HG03342 (cell line): ENCODE measurements around the gene ARID1B.
A peak's percentile ranks its signal among the peaks of the same experiment; 100 is the strongest.

Experiments used
- ATAC-seq: cut with Tn5 transposase; IDR thresholded peaks from one replicate; pipeline ENCODE4 v1.9.1; 2021; ENCODE audit warnings: mild to moderate bottlenecking, moderate library complexity; ENCODE audit not compliant: unreplicated experiment

The ARID1B gene

DNA sequence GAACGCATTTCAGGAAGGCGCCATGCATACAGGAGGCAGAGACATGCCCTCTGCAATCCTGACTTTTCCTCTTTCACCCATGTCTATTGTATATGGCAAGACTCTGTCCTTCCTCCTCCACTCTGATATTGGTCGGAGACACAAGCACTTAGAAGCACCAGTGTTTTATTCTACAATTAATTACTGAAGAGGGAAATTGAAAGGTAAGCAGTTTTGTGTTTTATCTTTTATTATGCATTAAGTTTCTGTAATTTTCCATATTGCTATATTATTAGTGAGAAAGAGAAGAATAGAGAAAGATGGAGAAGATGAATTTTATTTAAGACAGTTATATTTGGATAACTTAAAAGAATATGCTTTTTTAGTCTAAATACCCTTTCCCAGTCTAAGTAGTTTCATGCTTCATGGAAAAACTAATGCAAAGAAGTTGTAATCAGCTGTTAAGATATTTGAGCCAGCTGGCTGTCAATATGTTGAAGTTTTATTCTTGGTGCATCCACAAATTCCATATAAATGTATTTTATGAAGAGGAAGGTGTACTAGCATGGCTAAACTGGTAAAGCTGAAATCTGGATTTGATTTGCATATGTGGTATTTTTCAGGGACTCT is 13.6 kb downstream of the ARID1B start:
- no peak for ATAC-seq

DNA sequence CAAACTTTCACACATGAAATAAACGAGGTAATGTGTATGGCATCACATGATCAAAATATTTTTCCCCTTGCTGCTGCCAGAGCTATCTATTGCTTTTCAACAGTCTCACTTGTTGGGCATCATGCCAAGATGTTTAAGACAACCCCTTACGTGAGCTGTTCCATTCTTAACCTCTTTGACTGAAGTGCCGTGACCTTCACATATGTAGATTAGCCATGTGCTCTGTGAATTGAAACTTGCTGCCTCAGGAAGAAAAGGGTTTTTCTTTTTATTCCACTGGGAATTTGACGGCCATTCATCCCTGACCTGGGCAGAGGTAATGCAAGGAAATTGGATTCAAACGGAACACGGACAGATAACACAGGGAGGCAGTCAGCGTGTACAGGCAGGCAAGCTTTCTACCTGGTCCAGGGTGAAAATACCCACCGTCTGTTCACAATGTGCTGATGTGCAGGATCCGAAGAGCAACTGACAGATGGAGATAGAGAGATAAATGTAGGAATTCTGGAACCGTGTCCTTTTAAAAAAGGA is 14.2 kb downstream of the ARID1B start:
- ATAC-seq, result peak; percentile 65

DNA sequence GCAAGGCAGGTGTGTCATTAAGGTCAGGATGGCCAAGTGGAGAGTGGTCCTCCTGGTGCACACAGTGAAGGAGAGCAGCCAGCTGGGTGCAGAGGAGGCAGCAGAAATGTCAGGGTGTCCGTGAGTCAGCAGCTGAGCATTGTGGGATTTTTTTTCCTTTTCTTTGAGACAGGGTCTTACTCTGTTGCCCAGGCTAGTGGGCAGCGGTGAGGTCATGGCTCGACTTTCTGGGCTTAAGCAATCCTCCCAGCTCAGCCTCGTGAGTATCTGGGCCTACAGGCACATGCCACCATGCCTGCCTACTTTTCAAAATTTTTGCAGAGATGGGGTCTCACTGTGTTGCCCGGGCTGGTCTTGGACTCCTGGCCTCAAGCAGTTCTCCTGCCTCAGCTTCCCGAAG is 16.0 kb downstream of the ARID1B start:
- no peak for ATAC-seq

DNA sequence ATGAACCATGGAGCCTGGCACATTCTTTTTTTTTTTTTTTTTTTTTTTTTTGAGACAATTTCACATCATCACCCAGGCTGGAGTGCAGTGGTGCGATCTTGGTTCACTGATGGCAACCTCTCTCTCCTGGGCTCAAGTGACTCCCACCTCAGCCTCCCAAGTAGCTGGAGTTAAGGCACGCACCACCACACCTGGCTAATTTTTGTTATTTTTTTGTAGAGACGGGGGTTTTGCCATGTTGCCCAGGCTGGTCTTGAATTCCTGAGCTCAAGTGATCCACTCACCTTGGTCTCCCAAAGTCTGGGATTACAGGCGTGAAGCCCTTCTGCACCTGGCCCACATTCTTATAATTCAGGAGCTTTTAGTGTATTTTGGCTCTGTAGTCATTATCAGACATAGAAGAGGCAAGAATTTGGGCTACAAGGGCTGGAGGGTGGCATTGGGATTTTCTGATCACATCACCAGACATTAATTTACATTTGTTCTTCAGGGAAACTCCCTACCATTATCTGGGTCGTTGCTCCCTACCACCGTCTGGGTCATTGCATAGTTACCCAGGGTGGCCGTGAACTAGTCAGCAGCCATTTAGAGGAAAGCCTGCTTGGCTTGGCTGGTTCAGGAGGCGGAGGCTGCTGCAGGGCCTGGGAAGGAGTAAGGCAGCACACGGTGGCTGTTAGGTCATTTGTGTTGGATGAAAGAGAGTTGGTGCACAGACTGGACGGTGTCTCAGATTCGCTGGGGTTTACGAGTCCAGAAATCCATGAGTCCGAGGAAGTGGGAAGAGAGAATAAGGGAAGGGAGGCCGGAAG is 17.6 kb downstream of the ARID1B start:
- ATAC-seq, result peak; percentile 58

DNA sequence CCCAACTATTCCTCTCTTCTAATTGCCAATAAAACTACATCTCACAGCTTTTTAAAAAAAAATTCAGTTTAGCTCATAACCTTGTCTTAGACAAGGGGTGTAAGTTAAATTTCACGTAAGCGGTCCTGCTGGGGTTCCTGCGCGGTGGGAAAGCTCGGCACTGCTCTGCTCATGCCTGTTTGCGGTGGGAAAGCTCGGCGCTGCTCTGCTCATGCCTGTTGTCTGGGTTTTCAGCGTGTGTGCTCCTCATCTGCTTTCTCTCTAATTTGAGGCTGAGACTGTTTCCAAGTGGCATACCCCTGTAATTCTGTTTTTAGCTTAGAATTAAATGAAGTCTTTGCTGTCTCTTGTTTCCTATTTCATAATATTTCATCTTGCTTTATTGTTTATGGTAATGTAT is 18.6 kb downstream of the ARID1B start:
- ATAC-seq, result no peak

DNA sequence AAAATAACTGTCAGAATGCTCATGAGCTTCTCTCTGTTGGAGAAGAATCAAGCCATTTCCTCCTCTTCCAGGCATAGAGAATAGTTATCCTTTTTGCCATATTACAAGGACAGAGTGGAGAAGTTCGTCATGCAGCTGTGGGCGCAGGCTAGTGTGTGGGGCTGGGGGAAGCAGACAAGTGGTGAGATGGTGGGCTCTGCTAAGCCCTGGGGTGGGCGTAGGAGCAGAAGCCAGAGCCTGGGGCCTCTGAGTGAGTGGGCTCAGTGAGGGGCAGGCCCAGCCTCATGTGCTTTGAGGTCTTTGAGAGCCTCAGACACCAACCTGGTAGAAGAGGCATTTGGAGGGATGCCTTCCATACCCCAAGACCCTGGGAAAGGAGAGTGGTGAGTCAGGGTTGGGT is 19.4 kb downstream of the ARID1B start:
- ATAC-seq, result no peak

DNA sequence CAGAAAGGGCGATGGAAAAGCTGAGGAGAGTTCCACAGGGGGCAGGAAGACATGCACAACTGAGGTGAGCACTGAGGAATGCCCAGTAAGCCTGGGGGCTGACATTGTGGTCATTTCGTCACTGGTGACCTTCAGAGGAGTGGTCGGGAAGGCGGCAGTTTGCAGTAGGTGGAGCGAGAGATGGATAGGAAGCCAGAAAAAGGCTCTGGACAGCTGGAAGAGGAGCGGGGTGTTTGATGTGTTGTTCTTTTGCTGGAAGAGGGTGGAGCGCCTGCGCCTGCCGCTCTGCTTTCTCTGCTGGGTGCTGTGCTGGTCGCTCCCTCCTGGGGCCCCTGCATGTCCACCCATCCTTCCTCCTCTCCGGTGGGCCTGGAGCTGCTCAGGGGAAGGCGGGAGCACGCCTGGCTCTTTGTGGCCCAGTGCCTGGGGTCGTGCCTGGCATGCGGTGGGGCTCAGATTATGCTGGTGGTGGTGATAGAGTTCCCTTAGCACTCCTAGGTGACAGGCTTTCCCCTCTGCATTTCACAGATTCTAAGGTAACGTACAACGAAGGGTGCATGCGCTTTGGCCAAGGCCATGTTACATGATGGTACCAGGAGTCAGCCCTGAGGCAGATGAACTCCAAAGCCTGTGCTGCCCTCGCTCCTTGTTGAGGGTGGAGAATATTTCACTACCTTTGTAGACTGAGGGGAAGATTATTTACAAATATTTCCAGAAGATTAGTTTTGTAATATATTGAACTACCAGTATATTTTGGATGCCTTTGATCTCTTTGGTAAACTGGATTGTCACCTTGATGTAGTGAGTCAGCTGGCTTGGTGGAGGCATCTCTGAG is 20.9 kb downstream of the ARID1B start:
- ATAC-seq, result no peak

DNA sequence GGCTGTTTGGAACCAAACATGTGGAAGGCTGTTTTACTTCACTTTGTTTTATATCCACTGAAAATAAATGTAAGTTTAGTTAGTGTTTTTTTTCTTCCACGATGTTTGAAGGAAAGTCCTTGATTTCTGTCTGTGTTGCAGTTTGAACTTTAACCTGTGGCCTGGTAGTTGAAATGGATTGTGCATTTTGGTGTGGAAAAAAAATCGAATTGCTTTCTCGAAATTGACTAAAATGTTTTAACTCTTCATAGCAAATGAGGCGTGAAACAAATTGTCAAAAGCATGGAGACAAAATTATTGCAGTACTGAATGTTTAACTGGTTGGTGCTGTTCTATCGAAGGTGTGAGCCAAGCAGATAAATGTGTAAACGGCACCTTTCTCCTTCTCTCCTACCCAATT is 24.5 kb downstream of the ARID1B start:
- ATAC-seq, result no peak

DNA sequence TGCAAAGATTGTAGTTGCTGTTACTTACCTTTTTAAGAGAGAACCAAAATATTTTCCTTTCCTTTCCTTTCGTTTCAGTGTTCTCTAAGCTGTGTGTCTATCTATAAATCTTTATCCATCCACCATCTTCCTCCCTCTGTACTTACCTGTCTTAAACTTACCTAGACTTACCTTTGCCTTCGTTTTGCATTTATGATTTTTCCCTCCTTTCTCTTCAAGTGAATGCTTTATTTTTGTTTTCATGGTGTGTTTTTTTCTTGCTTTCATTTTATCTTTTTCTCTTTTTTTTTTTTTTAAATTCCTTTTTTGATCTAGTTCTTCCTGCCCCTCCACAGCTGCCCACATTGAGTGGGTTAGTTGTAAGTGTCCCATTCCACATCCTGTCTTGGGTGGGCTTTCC is 26.2 kb downstream of the ARID1B start:
- ATAC-seq, result no peak

DNA sequence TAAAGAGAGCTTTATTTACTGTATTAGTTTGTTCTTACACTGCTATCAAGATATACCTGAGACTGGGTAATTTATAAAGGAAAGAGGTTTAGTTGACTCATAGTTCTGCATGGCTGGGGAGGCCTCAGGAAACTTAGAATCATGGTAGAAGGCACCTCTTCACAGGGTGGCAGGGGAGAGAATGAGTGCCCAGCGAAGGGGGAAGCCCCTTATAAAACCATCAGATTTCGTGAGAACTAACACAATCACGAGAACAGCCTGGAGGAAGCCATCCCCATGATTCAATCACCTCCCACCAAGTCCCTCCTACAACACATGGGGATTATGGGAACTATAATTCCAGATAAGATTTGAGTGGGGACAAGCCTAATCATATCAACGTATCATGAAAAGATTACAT is 27.2 kb downstream of the ARID1B start:
- ATAC-seq, result no peak

DNA sequence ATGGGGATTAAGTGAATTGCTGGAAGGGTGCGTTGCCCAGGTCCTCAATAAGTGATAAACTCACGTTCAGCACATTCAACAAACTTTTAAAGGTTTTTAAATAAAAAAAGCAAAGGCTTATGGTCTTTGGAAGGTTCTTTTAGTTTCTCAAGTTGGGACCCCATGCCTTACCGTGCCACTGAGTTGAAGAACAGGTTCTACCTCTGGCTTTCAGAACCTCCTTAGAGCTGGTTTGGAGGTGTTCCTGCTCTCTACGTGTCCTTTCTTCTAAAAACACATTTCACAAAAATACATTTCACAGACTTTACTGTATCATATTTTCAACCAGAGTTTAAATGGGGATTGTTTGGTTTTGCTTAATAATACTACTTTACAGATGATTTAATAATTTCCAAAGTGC is 29.0 kb downstream of the ARID1B start:
- ATAC-seq, result no peak

DNA sequence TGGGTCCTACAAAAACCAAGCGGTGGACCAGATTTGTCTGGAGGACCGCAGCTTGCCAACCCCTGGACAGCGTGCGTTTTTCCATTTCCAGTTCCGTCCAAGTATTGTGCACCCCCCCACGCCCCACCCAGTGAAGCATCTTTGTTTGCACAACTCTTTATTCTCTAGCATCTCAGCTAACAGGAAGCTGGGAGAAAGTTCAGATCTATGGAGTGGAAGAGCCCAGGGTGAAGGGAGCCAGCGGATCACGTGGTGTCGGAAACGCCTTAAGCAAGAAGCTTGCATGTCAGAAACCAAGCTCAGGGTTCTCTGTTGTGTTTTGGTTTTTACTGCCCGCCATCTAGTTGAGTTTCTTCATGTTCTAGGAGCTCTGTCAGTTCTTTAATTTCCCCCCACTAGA is 29.9 kb downstream of the ARID1B start:
- no peak for ATAC-seq

DNA sequence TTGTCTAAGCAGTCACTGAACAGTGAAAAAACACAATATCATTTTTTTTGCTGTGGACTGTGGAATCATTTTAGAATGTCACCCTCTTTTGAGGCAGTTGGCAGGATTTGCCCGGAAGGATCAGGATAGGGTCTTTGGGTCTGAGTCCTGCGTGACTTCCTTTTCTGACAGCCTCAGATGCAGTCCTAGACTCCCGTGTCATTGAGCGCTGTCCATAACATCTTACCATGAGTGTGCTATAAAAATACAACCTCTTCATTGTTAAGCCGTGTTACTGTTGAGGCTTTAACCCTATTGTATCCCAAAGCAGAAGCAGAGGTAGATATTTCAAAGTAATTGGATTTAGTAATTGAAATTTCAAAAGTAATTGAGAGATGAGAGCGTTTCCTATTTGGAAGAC is 30.6 kb downstream of the ARID1B start:
- ATAC-seq, result no peak

DNA sequence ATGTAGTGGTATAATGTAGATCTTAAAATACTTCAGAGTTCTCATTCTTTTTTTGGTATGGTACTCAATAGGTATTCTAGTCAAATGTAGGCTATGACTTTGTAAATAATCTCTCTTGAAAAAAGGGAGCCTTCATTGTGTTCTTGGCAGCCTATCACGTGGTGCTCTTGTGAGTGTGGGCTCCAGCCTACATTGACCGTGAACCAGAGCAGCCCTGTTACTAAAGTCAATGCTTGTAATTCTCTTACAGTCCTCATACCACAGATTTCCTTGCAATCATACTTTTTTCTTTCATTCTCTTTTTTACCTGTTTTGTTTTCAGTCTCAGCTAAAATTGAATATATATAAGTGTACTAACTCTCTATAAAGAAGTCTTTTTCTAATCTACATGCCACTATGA is 31.1 kb downstream of the ARID1B start:
- ATAC-seq, result no peak

DNA sequence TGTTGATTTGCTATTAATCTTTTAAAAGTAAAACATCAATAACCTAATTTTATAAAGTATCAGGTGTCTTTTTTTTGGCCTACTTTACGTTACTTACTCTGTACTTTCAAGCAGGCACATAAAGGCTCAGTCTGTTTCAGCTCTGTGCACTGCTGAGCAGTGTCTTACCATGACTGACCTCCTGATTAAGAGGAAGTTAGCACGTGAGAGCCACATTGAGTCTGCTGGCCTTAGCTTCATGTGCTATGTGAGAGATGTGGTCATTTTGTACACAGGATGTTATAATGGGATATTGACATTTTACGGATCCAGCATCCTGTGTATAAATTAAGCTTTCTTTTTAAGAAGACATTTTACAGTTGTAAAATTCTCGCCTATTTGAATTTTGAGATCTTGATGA is 31.9 kb downstream of the ARID1B start:
- peak; percentile 91 for ATAC-seq

DNA sequence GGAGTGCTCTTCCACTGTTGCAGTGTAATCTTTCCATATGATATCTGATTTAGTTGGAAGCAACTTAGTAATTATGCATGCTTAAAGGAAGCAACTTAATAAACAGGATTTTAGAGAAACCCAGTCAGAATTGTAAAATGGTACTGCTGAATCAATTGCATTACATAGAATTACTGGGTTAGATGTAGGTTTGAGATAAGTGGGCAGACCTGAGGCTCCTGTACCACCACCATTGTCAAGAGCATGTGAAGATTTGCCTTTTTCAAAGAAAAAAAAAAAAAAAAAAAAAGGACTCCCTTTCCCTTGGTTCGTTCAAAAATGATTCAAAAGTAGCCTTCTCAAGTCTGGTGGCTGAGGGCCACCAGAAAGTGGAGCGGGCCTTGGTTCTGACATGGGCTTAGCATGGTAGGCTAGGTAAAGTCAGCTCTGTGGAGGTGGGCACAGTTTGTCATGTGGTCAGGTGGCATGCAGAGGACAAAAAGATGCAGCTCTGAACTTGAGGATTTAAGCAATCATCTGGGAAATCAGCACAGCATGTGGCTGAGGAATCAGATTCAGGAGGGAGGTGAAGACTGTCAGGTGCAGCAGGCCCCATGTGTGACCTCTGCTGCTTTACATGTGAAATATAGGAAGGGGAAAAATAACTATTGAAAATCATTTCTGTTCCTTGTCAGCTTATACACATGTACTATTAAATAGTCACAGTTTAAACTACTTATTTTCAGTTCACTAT is 32.4 kb downstream of the ARID1B start:
- ATAC-seq, result no peak

DNA sequence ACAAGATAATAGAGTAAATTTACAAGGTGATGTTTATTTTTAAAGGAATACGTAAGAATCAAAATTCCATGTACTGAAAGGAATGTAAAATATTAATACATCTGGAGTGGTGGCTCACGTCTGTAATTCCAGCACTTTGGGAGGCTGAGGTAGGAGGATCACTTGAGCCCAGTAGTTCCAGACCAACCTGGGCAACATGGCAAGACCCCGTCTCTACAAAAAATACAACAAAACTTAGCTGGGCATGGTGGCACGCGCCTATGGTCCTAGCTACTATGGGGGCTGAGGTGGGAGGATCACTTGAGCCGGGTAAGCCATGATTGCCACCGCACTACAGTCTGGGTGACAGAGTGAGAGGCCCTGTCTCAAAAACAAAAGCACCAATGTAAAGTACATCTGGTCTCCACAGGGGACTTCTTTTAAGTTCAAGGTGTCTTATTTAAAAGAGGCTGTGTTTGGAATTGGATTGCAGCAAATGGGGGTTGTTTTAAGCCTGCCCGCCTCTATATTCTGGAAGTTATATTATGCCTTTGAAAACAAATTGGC is 36.9 kb downstream of the ARID1B start:
- ATAC-seq, result no peak

DNA sequence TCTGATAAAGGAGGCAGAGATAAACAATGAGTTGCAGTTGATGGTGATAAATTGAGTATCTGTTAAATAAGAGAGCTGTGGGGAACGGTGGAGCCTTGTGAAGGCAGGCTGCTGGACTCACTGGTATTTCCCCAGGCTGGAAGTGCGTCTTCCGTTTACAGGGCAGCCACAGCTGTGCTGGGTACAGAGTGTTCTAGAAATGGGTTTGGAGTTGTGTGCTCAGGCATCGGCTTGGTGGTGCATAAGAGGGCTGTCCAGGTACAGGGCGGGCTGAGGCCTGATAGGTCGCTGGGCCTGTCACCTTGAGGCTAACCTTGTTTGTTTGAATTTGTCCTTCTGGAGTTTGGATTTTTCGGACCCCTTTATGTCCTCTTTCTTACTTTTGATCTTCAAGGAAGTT is 39.3 kb downstream of the ARID1B start:
- no peak for ATAC-seq

DNA sequence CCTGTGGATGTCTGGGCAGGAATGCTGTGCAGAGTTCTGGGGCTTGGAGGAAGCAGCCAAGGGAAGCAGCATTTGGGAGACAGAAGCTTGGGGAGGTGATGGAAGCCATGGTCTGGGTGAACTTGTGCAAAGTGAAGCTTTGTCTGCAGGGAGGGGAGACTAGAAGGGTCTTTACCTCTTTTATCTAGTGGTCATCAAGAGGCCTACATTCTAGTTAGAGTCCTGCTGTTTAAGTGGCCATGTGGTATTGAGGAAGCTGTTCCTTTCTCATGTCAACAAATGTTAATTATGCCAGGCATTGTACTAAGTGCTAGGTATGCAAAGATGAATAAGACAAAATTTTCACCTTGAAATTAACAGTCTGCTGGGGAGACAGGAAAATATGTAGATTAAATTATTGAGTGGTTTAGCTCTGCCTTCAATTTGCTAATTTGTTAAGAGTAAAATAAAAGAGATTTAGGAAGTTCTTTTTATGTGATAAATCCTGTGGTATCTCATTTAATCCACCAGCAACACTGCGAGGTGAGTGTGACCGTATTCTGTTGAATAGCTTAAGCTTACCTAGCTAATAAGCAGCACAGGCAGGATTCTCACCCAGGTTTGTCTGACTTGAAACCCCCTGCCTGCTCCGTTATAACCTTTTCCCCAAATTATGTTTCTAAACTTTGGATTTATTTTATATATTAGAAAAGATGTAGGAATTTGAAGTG is 43.1 kb downstream of the ARID1B start:
- no peak for ATAC-seq

DNA sequence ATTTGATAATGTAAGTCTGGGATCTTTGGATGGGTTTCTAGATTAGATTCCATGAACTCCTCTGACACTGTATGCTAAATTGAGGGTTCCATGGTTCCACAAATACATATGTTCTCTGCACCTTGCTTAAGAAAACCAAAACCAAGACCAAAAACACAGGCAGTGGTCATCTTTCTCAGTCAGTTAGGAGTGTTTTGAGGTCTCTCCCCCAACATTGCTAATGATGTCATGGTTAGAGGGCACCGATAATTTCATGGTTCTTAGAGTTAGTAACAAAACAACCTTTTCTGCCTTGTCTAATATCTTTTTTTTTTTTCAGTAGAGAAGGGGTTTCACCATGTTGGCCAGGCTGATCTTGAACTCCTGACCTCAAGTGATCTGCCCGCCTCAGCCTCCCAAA is 44.5 kb downstream of the ARID1B start:
- no peak for ATAC-seq
